HG03521 (cell line): ENCODE data around the gene ZNF791.
"Not testable (repeated sequence)": the region's sequence is repeated elsewhere in the genome, so short reads cannot be mapped to it uniquely, and the experiment has no call there.

Experiments used
- ATAC-seq: cut with Tn5 transposase; IDR thresholded peaks from one replicate; pipeline ENCODE4 v1.9.1; 2021; ENCODE audit warnings: mild to moderate bottlenecking, moderate library complexity; ENCODE audit not compliant: unreplicated experiment

ZNF791 gene

GRCh38 chr19:12665671-12666264 is 55.0 kb downstream of the ZNF791 start:
- no peak for ATAC-seq

GRCh38 chr19:12666265-12667048 is 55.7 kb downstream of the ZNF791 start, which contains the start of the genes MAN2B1 and WDR83:
Gene MAN2B1, minus strand, starts transcription at chr19:12666742. Its CDS starts 41 bp downstream, at chr19:12666701.
Gene WDR83, plus strand, starts transcription at chr19:12666807. Its CDS starts 2,984 bp downstream, at chr19:12669791.
- ATAC-seq: no peak

- no peak for ATAC-seq
These were observed 57.1 kb downstream of the ZNF791 start for GRCh38 chr19:12667731-12668302.

GRCh38 chr19:12668346-12668745 is 57.6 kb downstream of the ZNF791 start:
- no peak for ATAC-seq

- no peak for ATAC-seq
These were observed 58.2 kb downstream of the ZNF791 start for GRCh38 chr19:12668932-12669269.

GRCh38 chr19:12669270-12670158 is 58.8 kb downstream of the ZNF791 start:
- no peak for ATAC-seq

GRCh38 chr19:12670159-12670928 is 59.6 kb downstream of the ZNF791 start:
- no peak for ATAC-seq

GRCh38 chr19:12672744-12673143 is 62.0 kb downstream of the ZNF791 start:
- no peak for ATAC-seq

GRCh38 chr19:12675399-12675798 is 64.7 kb downstream of the ZNF791 start:
- ATAC-seq: no peak

GRCh38 chr19:12675940-12676339 is 65.2 kb downstream of the ZNF791 start:
- ATAC-seq: no peak

- no peak for ATAC-seq
These were observed 65.7 kb downstream of the ZNF791 start for GRCh38 chr19:12676384-12676792.

- no peak for ATAC-seq
These were observed 66.2 kb downstream of the ZNF791 start for GRCh38 chr19:12676928-12677327.

GRCh38 chr19:12678039-12678438 is 67.3 kb downstream of the ZNF791 start:
- not testable (repeated sequence) for ATAC-seq

- no peak for ATAC-seq
These were observed 69.3 kb downstream of the ZNF791 start for GRCh38 chr19:12680034-12680433.

GRCh38 chr19:12681074-12681987 is 70.6 kb downstream of the ZNF791 start, which contains the start of gene DHPS:
Gene DHPS, minus strand, starts transcription at chr19:12681880. Its CDS starts 114 bp downstream, at chr19:12681766.
- ATAC-seq: peak; percentile 63
